Loucy (cell line): ENCODE measurements around the gene PURA.

Experiments used
- EZH2phosphoT487 ChIP-seq: fragments of 200-600 bp; IDR thresholded peaks from 2 replicates; pipeline ENCODE4 v1.6.1; 2018; ENCODE audit warnings: antibody characterized with exemption, mild to moderate bottlenecking, moderate library complexity, borderline replicate concordance
- TF ChIP-seq, protein P1 (sequence below): fragments of 200-600 bp; sonication (generic); conservative IDR thresholded peaks from 2 replicates; pipeline ENCODE4 v1.5.1; 2014; ENCODE audit warnings: mild to moderate bottlenecking, antibody characterized with exemption, low read length

DNA sequence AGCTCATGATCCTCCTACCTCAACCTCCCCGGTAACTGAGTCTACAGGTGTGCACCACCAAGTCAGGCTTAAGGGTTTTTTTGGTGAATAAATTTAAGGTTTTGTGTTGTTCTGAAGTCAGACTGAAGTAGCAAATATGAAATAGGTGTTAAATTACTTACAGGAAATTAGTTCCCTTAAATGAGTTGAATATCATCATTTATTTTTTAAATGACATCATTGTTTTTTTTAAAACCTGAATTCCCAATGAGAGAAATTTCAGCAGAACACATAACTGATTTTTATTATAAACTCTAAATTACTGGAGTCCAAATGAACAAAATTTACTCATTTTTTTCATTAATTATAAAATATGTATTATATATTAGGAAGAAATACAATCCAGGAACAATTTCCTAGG is 37.8 kb upstream of the PURA start:
- TF ChIP-seq EZH2phosphoT487 = no peak
- TF ChIP-seq, protein P1, sequence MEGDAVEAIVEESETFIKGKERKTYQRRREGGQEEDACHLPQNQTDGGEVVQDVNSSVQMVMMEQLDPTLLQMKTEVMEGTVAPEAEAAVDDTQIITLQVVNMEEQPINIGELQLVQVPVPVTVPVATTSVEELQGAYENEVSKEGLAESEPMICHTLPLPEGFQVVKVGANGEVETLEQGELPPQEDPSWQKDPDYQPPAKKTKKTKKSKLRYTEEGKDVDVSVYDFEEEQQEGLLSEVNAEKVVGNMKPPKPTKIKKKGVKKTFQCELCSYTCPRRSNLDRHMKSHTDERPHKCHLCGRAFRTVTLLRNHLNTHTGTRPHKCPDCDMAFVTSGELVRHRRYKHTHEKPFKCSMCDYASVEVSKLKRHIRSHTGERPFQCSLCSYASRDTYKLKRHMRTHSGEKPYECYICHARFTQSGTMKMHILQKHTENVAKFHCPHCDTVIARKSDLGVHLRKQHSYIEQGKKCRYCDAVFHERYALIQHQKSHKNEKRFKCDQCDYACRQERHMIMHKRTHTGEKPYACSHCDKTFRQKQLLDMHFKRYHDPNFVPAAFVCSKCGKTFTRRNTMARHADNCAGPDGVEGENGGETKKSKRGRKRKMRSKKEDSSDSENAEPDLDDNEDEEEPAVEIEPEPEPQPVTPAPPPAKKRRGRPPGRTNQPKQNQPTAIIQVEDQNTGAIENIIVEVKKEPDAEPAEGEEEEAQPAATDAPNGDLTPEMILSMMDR = no peak
